NAMALWA (cell line): ENCODE data around the gene CCR7.
A peak's percentile ranks its signal among the peaks of the same experiment; 100 is the strongest.
"Not testable (repeated sequence)": the region's sequence is repeated elsewhere in the genome, so short reads cannot be mapped to it uniquely, and the experiment has no call there.

ENCODE experiments used
- DNase-seq: peaks from one replicate; pipeline ENCODE4 v3.0.0-alpha.2; 2015; ENCODE audit warnings: low spot score

The CCR7 gene

DNA sequence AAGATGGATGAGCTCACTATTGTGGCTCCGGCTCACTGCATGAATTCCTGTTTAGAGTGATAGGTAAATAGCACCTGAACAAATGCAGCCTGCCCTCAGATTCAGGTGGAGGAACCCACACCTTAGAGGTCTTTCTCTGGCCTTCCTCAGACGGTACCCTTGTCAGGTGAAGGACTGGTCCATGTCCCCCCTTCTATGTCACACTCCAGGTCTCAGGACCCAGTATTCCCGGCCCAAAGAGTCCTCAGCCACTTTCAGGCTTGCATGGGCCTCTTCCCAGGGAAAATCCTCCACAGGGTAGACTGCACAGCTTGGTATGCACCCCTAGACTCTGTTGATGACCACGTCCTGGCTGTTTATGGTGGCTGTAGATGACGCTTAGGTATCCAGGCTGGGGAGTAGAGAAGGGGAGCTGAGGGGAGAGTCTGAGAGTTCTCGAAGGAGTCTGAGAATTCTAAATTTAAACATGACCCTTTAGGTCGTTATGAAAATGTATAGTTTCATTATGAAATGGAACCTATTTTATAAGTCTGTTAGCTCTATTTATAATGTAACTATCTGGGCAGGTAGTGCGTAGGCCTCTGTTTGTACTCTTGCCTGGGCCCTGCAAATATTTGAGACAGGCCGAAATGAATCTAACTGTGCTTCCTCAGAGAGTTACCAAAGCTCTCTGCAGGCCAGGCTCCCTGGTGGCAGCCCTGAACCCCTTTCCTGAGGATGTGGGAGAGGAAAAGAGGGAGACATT is 32.5 kb upstream of the CCR7 start:
- DNase-seq, result no peak

DNA sequence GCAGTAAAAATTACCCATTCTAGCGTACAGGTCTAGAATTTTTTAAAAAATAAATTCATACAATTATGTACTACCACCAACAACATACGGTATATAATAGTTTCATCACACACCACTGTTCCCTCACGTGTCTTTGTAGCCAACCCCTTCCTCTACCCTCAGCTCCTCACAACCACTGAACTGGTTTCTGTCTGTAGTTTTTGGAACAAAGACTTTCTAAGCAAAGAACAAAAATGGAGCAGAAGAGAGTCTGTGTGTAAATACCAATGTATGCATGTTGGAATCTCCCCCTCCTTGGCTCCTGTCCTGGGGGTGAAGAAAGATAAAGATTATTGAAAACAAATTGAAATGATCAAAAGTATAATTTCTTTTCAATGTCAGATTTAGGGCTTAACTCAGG is 31.9 kb upstream of the CCR7 start:
- DNase-seq, result no peak

DNA sequence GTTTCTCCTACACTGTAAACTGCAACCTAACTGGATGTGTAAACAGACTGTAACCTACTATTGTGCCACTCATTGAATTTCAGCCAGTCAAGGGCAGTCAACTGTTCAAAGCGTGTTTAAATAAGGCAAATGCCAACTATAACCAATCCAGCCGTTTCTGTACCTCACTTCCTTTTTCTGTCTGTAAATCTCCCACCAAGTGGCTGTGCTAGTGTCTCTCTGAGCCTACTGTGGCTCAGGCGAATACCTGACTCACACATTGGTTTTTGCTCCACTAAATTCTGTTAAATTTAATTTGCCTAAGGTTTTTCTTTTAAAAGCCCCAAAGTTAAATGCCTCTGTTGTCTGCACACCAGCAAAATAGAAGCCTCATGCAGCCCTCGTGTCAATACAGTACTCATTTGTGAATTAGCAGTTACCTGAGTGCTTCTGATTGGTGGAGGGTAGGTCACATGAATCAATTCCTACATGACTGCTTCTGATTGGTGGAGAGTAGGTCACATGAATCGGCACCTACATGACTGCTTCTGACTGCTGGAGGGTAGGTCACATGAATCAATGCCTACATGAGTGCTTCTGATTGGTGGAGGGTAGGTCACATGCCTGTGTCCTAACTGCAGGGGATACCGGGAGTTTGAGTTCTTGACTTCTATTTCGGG is 31.1 kb upstream of the CCR7 start:
- peak; percentile 99 for DNase-seq

DNA sequence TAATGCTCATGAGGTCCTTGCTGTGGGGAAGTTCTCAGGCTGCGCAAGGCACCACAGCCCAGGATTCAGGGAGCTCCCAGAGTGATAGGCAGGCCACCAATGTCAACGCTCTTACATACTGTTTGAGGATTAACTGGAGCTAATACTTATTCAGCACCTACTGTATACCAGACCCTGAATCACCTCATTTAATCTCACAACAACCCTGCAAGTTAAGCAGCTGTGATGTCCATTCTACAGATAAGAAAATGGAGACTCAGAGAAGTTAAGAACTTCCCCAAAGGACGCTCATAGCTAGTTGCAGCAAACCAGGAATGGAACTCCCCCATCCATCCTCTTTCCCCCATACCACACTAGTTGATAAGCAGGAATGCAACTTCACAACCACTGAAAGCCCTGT is 25.5 kb upstream of the CCR7 start:
- DNase-seq, result no peak

DNA sequence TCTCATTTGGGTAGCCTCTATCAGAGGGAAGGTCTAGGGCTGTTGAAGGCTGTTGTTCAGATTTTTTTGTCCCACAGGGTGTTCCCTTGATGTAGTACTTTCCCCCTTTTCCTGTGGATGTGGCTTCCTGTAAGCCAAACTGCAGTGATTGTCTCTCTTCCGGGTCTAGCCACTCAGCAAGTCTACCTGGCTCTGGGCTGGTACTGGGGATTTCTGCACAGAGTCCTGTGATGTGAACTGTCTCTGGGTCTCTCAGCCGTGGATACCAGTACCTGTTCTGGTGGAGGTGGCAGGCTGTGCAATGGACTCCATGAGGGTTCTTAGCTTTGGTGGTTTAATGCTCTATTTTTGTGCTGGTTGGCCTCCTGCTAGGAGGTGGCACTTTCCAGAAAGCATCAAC is 23.3 kb upstream of the CCR7 start:
- no peak for DNase-seq

DNA sequence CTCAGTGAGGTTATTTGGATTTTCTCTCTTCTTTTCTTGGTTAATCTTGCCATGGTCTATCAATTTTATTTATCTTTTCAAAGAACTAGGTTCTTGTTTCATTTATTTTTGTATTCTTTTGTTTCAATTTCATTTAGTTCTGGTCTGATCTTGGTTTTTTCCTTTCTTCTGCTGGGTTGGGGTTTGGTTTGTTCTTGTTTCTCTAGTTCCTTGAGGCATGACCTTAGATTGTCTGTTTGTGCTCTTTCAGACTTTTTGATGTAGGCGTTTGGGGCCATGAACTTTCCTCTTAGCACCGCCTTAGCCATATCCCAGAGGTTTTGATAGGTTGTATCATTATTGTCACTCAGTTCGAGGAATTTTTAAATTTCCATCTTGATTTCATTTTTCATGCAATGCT is 21.0 kb upstream of the CCR7 start:
- DNase-seq, result not testable (repeated sequence)

DNA sequence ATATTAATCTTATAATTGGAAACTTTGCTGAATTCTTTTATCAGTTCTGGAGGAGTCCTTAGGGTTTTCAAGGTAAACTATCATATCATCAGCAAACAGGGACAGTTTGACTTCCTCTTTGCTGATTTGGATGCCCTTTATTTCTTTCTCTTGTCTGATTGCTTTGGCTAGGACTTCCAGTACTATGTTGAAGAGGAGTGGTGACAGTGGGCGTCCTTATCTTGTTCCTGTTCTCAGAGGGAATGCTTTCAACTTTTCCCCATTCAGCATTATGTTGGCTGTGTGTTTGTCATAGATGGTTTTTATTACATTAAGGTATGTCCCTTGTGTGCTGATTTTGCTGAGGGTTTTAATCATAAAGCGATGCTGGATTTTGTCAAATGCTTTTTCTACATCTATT is 19.7 kb upstream of the CCR7 start:
- DNase-seq, result not testable (repeated sequence)

DNA sequence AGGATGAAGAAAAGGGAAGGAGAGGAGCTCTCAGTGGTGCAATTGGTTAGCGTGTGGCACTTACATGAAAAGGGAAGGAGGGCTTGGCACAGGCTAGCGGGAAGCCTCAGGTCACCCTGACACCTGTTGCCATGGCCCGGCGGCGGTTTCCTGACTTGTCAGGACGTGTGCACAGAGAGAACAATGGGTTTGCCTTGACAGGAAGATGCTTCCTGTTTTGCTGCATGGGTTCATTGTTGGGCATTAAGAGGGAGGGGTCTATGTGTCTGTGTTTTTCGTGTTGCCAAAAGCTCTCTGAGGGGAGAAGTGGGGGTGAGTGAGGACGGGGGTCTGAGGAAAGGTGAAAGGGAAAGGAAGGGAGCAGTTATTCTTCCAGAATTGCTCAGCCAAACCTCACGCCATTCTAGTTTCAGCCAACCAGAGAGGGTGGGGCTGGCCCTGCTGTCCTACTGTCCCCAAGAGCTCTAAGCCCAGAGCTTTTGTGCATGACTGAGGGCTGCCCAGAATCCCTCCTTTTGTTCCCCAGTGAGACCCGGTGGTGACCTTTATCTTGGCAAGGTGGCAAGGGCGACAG is 17.1 kb upstream of the CCR7 start:
- DNase-seq, result peak; percentile 40

DNA sequence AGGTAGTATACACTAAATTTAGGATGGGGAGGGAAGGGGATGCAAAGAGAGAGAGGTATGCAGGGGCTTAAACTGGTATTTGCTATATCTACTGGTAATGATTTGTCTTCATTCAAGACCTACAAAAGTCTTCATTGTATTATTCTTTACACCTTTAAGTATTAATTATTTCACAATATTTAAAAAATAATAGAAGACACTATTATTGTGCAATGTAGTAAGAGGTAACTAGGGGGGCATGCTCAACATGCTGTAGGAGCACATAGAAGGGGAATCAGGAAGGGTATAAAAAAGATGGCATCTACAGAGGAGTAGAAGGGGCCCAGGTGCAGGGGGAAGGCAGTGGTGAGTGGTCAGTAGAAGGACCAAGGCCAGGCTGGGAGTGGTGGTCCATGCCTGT is 14.9 kb upstream of the CCR7 start:
- DNase-seq, result no peak

DNA sequence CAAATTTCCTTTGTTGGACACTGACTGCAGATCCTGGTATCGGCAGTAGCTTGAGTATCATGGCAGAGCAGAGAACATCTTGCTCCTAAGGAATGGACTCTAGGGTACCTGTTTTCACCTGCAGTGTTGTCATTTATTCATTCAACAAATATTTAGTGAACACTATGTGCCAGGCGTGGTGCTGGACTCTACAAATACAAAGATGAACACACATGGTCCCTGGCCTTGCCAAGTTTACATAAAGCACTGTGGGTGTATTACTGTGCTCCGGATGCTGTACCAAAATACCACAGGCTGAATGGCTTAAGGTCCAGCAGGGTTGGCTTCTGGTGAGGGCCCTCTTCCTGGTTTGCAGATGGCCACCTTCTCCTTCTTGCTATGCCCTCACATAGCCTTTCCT is 14.2 kb upstream of the CCR7 start:
- DNase-seq, result no peak

DNA sequence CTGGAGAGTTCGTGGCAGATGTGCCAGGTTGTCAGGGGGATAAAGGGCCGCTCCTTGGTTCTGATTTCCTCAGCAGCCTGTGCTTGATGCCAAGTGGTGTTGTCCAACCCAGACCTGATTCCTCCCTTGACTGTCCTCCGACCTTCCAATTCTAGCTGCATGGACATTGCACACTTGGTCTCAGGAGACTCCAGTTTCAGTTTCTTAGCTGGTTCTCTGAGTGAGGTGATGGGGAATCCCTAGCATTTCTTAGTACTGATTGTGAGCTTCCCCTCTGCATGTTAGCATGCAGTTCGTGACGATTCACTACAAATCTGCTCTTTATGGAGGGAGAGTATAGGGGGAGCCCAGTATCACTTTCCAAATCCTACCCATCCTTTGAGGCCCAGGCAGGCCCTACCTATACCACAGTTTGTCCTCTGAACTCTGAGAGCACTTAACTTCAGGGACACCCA is 12.4 kb upstream of the CCR7 start:
- DNase-seq, result no peak

DNA sequence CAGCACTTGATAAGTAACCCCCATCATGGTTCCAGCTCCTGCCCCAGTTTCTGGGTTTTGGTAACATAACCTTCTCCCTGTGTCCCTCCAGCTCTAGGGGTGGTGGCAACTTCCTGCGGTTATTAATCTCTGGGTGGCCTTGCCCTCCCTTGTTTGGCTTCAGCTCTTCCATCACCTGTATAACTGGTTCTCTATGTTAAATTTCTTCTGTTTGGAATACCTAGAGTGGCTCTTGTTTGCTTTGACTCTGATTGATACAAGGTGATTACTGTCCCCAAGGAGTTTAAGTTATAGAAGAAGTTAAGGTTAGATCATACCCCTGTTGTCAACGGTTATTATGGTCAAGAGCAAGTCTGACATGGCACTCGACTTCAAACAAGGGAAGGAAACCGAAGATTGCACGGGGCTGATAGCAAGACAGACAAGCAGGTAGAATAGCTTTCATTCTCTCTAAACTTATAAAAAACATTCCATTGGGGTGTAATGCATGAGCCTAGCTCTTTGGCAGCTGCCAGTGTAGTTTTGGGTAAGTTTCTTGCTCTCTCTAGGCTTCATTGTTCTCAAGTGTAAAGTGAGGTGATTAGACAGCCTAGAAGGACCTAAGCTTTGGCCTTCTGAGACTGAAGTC is 11.0 kb upstream of the CCR7 start:
- no peak for DNase-seq

DNA sequence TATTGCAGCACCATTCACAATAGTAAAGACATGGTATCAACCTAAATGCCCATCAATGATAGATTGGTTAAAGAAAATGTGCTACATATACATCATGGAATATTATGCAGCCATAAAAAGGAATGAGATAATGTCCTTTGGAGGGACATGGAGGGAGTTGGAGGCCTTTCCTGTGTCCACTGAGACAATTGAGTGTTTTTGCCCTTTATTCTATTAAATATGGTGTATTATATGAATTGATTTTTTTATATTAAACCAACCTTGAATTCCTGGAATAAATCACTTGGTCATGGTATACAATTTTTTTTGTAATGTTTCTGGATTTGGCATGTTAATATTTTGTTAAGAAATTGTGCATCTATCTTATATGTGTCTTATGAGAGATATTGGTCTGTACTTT is 9.0 kb upstream of the CCR7 start:
- no peak for DNase-seq

DNA sequence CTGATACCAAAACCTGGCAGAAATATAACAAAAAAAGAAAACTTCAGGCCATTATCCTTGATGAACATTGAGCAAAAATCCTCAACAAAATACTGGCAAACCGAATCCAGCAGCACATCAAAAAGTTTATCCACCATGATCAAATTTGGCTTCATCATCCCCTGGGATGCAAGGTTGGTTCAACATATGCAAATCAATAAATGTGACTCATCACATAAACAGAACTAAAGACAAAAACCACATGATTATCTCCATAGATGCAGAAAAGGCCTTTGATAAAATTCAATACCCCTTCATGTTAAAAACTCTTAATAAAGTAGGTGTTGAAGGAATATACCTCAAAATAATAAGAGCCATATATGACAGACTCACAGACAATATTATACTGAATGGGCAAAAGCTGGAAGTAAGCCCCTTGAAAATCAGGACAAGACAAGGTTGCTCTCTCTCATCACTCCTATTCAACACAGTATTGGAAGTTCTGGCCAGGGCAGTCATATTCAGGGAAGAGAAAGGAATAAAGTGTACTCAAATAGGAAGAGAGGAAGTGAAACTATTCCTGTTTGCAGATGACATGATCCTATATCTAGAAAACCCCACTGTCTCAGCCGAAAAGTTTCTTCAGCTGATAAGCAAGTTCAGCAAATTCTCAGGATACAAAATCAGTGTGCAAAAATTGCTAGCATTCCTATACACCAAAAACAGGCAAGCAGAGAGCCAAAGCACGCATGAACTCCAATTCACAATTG is 7.1 kb upstream of the CCR7 start:
- not testable (repeated sequence) for DNase-seq

DNA sequence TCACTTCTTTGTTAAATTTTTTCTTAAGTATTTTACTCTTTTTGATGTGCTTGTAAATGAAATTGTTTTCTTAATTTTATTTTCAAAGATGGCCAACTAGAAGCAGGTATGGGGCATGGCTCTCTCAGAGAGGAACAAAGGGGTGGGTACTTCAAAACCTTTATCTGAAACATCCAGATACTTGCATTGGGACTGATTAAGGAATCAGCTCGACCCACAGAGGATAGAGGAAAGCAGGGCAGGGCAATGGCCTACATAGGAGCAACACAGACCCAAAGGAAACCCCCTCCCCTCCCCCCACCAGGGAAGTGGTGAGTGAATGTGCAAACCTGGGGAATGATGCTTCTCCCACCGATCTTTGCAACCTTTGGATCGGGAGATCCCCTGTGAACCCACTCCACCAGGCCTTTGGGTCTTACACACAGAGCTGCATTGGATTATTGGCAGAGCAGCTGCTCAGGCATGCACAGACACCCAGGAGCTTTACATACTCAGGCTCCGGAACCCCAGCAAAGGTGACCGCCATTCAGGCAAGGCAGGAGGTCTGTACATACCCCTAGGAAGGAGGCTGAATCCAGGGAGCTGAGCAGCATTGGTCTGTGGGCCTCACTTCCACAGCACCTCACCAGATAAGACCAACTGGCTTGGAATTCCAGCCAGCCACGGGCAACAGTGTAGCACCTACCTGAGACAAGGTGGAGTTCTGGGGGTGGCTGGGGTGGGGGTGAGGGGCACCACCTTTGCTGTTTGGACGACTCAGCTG is 3.0 kb upstream of the CCR7 start:
- no peak for DNase-seq

DNA sequence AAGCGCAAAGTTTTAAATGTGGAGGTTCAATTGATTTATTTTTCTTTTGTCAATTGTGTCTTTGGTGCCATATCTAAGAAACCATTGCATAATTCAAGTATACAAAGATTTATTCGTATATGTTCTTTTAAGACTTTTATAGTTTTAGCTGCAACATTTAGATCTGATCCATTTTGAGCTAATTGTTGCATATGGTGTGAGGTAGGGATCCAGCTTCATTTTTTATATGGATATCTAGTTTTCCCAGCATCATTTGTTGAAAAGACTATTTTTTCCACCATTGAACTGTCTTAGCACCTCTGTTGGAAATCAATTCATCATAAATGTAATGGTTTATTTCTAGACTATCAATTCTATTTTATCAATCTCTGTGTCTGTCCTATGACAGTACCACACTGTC is 2.1 kb upstream of the CCR7 start:
- no peak for DNase-seq

DNA sequence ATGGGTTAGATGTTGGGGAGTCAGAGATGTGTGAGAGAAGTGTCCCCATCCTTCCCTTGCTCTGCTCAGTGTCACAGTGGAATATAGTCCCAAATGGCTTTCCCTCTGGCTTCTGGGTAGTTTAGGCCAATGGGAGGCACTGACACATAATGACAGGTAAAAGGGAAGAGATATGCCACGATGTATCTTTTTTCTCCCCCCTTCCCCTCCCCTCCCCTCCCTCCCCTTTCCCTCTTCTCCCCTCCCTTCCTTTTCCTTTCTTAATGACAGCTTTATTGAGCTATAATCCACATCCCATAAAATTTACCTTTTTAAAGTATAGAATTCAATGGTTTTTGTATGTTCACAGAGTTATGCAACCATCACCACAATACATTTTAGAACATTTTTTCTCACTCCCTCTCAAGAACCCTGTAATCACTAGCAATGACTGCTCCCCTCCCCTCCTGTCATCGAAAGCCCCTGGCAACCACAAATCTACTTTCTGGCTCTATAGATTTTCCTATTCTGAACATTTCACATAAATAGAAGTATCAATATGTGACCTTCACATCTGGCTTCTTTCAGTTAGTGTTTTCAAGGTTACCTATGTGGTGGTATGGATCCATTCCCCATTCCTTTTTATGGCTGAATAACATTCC is 617 bp upstream of the CCR7 start:
- DNase-seq, result no peak

DNA sequence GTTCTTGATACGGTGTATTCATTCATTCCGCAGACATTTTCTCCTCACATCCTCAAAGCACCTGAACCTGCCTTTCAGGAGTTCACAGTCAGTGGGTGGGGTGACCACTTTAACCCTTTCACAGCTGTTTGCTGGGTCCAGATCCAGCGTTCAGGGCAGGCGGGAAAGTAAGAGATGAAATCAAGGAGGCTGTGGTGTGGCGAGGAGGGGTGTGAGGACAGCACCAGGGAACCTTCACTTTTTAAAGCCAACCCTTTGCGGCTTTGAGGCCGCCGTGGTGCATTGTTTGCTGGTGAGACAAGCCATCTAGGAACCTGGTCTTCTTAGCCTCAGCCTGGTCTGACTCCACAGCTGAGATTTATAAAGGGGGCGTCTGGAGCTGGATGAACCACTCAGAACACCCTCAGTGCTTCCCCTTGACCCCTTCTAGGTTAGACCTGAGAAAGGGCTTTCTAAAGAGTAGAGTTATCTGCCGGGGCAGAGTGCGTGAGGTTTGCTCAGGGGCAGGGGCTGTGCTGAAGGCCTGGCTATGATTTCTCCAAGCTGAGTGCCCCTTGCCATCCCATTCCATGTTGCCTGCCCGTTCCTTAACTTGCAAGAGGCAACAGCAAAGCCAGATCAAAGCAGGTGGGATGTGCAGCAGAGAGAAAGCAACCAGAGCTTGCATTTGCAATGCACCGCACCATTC is 933 bp downstream of the CCR7 start:
- DNase-seq, result no peak

DNA sequence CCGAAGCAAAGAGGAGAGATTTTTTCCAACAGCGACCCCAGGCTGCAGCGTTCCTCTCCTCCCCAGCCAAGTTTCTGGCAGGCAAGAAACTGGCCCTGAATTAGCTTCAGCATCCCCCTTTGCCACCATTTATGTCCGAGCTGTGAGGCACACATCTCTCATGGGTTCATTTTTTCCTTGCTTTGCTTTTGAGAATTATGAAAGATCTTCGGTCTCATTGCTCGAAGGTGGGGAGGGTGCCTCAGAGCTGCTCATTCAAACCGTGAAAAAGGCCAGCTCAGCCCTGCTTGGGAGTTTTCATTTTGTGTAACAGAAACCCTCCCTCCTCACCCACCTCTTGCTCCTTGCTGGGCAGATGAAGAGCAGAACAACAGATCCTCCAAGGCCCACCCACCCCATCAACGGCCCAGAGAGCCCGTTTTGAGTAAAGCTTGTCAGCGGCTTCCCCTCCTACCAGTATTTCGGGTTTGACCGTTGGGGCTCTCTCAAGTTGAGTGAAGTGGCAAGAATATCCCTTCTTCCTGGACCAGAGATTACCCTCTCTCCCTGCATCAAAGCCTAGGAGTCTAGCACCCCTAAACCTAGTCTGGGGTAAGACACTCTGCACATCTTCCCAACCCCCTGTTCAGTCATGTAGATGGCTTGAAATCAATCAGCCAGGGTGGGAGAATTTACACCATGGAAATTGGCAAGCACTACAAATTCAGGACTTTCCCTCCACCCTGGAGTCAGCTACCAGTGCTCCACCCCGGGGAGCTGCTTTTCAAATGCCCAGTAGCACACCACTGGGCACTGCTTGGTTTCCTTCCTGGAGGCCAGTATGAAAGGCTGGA is 1.8 kb downstream of the CCR7 start:
- no peak for DNase-seq

DNA sequence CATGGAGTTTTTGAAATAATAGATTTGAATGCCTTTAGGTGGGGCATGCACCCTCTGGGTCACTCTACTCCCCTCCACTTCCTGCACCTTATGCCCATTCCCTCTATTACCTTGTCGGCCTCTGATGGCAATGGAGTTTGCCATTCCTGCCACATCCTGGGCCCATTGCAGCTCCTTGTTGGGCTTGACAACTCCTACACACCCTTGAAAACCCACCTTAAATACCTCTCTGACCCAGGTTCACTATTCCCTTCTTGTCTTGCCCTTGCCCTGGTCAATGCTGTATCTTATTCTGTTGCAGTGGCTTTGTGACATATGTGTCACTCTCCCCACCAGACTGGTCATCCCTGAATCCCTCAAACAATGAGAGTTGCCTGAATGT is 2.4 kb downstream of the CCR7 start:
- no peak for DNase-seq
